Islet precursor cell (in vitro differentiated cells): ENCODE results near the gene DBH.
"Not testable (repeated sequence)": the region's sequence is repeated elsewhere in the genome, so short reads cannot be mapped to it uniquely, and the experiment has no call there.

Experiments used
- DNase-seq: peaks from one replicate; pipeline ENCODE4 v3.0.0-alpha.2; 2018

The DBH gene

DNA sequence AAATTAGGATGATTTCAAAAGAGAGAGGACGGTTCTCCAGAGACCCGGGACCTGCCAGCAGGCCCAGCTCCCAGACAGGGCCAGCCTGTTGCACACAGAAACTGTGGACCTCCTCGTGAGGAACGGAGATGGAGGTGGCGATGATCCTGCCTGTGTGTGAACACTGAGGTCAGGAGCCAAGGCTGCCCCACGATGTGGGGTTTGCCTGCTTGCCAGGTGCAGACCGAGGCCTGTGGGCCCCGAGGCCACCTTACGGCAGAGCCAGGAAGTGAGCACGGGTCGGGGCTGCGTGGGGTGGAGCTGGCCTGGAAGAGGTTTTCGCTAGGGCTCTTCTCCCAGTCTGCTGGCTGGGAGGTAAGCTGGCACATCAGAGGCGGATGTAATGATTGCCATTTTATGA lies 31.3 kb upstream of the DBH start:
- DNase-seq, result no peak

DNA sequence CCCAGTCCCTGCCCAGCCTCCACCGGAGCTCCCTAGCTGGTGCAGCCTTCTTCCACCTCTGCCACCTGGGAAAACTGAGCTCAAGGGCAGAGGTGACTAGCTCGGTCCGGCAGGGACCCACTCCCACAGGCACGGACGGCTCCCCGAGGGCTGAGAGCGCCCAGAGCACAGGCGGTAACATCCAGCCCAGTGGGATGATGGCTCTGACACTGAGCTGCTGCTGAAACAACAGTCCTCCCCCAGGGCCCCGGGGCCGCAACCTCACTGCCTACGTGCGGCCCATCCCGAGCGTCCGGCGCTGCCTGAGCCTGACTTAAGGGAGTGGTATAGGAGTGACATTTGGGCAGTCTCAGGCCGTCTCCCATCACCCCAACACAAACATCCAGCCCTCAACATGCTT lies 30.7 kb upstream of the DBH start:
- no peak for DNase-seq

DNA sequence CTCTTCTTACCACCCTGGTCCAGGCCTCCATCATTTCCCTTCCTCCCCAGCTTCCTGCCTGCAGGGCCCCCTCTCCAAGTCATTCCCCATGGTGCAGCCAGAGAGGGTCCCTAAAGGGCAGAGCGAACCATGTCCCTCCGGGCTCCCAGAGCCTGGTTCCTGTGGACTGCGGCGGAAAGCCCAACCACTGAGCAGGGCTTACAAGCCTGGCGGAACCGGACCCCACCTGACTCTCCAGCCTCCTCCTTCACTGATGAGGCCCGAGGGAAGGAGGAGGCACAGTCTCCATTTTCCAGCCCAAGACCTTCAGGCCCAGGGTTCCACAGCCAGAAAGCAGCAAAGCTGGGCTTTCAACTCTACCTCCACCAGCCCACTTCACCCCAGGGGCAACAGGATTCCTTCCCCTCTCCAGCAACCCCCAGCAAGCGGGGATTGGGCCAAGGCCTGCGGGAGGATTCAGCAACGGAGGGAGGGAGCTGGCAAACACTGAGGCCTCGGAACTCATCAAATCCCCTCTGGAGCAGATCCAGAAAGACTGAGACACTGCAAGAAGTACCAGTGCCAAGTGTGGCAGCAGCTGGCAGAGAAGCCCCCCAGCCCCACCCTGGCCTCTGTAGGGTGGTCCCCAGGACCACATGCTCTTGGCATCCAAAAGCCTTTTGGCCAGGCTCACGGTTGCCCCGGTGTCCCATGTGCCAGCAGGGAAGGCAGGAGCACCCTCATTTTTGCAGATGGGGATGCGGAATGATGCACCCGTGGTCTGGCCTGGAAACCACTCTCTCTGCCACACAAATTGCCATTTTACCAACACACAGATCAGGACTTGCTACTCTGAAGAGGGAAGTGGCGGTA lies 30.1 kb upstream of the DBH start:
- DNase-seq, result no peak

DNA sequence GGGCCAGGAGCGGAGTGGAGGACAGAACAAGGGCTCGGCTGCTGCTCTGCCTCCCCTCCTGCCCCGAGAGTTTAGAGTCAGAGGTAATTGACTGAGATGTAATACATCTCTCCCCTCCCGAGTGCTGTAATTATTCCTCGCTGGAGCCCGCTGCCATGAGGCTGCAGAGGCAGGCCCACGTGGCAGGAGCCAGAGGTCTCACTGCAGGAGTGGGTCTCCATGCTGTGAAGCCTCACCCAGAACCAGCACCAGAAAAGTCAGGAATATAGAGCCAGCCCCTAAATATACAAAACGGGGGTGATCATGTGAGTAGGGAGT lies 29.5 kb upstream of the DBH start:
- DNase-seq, result no peak

DNA sequence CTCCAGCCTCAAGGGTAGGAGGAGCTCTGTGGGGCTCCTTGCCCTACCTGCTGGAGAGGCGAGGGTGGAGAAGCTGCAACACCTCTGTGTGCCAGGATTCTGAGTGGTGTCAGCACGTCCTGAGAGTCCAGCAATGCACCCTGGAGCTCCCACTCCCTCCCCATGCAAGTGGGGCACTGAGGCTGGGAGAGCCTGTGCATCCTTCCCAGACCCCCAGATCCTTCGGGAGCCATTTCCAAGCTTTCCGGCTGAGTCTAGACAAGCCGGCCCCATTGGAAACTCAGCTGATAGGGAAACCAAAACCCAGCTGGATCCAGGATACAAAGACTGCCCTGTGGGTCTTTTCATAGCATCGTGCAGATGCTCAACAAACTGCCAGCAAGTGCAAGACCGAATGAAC lies 28.8 kb upstream of the DBH start:
- no peak for DNase-seq

DNA sequence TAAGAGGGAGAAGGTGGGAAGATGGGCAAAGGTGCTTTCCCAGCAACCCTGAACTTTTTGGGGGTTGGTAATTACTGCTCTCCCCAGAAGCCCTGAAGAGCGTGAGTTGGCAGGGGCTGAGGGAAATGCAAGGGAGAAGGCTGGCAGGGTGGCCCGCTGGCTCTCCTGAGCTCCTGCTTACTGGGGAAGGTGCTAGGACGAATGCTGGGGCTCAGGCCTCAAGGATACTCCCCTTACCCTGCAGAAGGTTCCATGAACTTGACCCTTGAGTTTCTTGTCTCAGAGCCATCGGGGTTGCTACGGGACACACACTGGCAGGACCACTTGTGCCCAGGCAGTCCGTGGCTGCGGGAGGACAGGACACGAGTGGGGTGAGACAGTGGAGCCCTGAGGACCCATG lies 28.2 kb upstream of the DBH start:
- no peak for DNase-seq

DNA sequence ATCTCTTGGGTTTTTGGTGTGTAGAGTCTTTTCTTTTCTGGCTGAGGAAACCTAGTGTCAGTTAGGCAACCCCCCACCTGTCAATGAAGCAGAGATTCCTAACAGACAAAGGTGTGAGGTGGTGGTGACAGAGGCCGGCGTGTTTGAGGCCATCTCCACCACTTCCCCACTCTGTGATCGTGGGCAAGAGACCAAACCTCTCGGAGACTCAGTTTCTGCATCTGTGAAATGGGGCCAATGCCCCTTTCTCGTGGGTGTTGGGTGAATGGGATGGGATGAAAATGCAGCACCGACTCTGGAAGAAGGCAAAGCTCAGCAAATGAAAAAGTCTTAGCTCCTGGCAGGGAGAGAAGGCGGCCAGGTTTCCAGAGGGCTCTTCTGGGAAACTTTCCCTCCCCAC lies 27.8 kb upstream of the DBH start:
- no peak for DNase-seq

DNA sequence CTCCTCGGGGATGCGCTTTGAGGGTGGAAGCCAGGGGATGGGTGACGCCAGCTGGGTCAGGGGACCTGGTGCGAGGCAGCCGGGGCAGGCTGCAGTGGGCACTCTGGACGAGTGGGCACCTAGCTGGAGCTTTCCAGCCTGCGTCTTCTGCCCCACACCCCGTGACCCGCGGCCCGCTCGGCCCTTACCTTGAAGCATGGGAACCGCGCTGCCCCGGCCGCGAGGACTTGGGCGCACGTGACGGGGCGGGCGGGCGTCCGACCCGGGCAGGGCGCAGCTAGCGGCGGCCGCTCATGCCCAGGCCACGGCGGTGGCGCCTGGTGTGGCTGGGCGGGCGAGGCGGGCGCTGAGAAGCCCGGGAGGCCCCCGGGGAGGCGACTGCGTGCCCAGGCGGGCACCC lies 27.3 kb upstream of the DBH start:
- no peak for DNase-seq

DNA sequence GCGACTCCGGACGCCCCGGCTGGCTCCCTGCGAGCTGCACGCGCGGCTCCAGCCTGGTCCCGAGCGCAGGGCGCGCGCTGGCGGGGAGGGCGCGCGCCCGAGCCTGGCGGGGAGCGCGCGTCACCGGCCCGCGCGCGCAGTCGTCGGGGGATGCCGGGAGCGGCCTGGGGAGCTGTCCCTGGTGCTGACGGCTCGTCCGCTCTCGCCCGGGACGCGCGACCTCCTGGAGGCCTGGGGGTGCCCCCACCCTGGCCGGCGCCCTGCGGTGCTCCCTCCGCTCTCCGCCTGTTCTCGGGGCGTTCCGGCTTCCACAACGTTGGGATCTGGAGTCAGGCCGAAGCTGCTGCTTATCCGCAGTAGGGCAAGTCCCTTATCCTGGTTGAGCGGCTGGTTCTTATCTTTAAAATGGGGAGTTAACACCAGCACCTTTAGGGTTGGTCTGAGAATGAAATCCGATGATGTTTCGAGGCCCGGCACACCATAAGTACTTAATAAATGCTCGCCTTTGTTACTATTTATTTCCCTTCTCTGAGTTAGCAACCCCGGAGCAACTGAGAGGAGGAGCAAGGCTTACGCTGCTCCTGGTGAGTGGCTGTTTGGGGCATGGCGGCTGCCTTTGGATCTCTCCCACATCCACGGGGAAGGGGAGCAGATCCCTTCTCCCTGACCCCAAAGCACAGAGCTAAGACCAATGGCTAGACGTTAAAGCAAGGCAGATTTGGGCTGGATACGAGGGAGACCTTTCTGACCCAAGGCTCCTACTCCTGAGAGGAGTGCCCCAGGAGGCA lies 26.7 kb upstream of the DBH start, which contains the start of gene FAM163B:
Gene FAM163B, minus strand, starts transcription at position 79 of the 788 bp plus-strand sequence. CDS start 29,166 bp downstream, outside the sequence.
- DNase-seq, result peak; percentile 83

DNA sequence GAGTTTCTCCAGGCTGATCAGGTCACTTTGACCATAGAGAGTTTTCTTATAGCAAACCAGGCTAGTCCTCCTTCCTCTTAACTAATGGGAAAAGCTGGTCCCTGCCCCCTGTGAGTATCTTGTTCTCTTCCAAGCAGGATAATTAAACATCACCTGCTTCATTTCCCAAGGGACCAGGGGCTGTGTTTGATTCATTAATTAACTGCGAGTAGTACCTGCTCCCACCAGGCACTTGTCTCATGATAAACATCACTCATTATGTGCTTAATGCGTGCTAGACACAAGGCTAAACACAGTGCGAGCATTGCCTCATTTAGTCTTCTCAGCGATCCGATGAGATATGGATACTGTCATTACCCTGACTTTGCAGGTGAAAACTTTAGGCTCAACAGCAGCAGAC lies 25.3 kb upstream of the DBH start:
- DNase-seq, result no peak

DNA sequence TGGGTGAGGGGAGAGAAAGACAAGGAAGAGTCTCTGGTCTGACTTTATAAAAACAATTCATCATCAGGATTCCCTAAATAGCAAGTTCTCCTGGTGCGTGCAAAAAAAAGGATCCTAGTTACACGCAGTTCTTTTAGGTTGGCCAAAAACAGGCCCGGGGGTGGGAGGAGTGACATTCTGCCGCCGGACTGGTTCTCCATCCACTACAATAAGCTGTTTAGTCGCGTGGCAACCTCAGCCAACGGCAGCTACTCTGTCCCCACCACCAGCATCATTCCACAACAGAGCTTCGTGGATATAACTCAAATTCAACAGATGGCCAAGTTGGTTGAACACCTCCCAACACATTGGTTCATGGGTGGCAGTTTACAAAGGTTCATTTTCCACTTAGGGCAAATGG lies 24.1 kb upstream of the DBH start:
- DNase-seq, result no peak

DNA sequence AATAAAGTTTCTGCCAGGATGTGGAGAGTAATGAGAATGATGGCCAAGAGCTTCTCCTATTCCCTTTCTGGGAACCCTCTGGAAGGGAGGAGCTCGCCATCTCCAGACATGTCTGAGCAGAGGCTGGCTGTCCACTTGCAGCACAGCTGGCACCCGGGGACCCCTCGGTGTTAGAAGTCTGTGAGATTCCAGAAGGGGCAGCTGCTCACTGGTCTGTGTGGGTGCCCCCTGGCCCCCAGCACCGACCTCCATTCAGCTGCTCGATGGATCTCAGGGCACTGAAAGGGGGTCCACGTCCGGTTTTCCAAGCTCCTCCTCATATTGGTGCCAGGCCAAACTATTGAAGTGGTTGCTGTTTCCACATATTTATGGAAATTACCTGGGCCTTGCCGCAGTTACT lies 23.3 kb upstream of the DBH start:
- no peak for DNase-seq

DNA sequence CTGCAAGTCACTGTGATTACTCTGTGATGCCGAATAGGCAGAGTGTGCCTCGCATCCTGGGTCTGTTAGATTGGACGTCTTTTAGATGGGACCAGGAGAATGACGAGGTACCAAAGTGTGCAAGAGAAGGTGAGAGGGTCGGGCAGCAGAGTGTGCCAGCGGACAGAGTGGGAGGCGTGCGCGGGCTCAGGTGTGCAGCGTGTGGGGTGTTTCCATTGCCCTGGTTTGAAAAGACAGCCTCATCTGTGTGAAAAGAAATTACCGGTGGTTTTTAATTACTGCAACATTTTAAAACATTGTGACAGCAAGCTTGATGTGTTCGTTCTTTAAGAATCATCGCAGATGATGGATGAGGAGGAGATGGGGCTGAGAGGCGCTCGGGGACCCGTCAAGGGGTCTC lies 22.7 kb upstream of the DBH start:
- DNase-seq, result no peak

DNA sequence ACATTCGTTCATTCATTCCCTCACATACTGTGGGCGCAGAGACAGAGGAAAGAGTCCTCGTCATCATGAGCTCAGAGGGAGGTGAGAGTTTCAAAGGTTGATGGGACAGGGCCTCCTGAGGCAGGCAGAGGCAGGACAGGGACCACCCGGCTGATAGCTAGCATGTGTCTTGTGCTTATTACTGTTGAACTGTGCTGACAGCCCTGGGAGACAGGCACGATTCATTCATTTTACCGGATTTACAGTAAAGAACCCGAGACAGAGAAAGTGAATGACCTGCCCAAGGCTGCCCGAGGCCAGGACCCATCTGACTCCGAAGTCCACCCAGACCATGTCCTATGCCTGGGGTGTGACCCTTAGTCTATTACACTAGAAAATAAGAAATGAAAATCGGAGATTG lies 22.1 kb upstream of the DBH start:
- no peak for DNase-seq

DNA sequence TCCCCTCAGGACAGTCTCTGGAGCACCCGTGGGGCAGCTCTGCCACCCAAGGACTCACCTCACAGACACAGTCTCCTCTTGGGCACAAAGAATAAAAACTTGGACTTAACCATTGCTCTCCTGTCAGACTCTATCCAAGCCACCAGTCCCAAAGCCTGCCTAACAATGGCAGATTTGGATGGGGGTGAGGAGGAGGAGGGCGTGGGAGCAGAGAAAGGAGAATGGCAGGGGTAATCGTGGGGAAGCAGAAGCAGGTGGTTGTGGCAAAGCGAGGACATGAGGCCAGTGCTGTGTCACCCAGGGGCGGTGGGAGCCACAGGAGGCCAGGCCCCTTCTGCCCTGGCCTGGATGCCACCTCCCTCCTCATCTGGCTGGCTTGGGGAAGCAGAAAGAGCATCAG lies 21.5 kb upstream of the DBH start:
- no peak for DNase-seq

DNA sequence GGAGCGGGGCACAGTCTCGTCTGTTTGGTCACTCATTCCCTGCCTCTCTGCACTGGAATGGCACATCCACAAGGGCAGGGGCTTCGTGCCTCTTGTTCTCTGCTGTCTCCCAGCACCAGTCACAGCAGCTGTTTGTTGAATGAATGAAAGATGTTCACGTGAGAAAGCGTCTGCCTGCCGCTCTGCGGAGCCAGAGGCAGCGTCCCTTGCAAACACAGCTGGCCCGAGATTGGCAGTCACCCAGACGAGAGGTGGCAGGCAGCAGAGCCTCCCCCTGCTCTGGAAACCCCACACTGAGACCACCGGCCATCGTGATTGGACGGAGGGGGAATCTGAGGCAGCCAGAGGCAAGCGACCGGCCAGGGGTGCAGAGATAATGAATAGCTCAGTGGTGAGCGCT lies 21.0 kb upstream of the DBH start:
- DNase-seq, result no peak

DNA sequence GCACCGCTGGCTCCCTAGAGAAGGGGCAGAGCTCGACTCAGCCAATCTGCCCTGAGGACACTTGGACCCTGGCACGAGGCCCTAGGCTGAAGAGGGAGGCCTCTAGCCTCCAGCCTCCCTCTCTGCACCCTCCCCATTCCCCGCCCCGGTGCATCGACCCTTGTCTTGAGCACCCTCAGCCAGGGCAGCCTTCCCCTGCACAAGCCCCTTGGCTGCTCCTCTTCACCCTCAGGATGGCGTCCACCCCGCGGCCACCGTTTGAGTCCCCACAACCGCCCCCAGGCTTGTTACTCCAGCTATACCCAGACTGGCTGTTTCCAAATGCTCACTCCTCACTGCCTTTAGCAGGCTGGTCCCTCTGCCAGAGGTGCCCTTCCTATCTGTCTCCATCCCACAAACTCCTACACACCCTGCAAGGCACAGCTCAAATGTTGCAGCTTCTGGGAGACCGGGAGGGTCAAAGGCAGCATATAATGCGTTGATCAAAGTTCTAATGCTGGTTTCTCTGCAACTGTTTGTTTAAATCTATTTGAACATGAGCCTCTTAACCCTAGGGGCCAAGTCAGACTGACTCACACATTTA lies 20.5 kb upstream of the DBH start:
- no peak for DNase-seq

DNA sequence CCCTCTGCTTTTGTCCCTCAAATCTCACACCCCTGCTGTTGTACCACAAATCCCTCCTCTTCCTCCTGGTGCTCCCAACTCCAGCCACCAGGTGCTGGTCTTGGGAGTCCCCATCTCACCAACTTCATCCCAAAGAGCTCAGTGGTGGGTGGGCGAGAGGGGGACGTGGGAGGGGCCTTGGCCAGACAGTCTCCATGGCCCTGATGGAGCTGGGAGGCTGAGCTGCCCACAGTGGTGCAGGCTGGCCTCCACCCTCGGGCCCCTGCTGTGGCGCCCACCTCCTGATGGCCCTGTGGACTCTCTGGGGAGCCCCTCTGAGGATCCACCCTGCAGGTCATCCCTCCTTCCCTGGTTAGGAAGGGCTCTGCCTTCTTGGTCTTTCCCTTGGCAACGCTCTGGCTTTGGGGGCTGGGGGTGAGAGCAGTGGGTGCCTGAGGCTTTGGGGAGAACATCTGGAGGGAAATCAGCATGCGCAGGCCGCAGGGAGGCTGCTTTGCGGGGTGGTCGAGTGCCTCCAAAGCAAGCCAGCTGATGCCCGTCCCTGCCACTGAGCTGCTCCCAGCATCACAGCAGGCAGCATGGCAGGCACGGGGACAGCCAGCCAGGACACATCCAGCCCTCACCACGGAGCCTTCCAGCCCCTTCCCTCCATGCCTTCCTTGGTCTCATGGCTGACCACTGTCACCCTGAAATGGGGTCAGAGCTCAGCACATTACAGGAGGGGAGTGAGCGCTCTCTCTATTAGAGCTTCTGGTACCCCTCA lies 19.3 kb upstream of the DBH start:
- DNase-seq, result no peak

DNA sequence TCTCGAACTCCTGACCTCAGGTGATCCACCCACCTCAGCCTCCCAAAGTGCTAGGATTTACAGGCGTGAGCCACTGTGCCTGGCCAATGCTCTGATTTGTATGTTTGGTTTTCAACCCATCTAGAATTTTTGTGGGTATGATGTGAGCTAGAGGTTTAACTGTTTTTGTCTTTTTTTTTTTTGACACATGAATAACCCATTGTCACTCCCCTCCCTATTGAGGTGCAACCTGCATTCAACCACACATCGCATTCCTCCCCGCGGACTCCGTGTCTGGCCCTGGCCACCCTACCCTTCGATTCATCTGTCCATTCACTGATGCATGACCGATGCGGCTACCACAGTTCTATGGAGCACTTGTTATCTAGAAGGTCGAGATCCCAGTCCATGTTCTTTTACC lies 17.4 kb upstream of the DBH start:
- DNase-seq, result no peak

DNA sequence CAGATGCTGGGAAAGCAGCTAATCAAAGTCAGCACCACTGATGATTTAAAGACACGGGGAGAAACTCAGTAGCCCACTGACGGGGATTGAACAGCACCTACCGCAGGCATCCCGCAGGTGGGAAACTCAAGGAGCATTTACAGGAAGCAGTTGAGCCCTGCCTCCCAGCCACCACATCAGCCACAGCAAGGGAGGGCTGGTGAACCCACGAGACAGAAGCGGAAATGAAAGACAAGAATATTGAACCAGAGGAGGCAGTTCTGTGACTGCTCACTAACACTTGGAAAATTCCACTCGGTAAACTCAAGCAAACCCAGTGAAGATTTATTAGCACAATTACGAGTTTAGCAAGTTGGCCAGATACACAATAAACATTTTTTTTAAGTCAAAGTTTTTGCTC lies 16.4 kb upstream of the DBH start:
- DNase-seq, result no peak

DNA sequence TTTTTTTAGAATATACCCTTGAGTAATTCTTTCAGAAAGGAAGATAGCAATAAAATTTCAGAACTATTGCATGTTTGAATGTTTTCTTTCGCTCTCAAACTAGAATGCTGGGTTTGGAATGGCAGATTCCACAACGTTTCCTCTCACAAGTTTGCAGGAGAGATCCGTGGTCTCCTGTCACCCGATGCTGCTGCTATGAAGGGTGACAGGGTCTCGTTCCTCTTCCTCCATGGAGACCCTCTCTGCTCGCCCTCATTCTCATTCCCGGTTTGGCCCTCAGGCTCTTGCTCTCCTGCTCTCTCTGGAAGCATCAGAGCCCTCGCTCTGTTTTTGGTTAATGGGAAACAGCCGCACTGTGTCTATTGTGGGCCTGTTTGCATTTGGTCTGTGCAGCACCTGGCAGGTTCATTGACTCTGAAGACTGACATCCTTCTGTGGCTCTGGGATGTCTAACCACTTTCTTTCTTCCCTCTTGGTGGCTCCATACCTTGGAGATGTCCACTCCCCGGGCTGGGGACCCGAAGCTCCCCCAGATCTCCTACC lies 14.4 kb upstream of the DBH start:
- DNase-seq, result no peak

DNA sequence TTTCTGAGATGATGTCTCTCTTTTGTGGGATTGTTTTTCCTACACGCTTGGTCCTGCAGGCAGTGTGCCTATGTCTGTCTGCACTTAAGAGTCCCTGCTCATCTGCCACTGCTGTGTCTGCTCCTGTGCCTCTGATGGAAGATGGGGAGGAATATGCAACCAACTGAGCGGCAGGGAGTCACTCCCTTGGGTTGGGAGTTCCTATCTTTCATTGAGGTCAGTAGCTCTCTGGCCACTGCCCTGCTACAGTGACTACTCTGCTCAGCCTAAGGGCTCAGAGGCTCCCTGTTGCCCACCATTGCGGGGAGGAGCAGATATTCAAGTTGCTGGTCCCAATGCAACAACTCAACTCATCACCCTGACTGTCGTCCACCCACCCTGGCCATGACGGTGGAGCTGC lies 13.6 kb upstream of the DBH start:
- no peak for DNase-seq

DNA sequence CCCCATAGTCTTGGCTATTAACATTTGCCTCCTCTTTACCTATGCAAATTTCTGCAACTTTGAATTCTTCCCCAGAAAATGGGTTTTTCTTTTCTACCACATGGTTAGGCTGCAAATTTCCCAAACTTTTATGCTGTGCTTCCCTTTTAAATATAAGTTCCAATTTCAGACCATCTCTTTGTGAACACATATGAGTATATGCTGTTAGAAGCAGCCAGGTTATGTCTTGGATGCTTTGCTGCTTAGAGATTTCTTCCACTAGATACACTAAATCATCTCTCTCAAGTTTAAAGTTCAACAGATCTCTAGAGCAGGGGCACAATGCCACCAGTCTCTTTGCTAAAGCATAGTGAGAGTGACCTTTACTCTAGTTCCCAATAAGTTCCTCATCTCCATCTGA lies 10.2 kb upstream of the DBH start:
- DNase-seq, result not testable (repeated sequence)
